Activated naive CD4-positive, alpha-beta T cell treated with Interleukin-2 at 50 U/mL for 16 hours (primary cell): ENCODE results near the gene ZNF106.

Experiments used
- DNase-seq: peaks from one replicate; pipeline ENCODE4 v3.0.0-alpha.2; 2020

ZNF106 gene

DNA sequence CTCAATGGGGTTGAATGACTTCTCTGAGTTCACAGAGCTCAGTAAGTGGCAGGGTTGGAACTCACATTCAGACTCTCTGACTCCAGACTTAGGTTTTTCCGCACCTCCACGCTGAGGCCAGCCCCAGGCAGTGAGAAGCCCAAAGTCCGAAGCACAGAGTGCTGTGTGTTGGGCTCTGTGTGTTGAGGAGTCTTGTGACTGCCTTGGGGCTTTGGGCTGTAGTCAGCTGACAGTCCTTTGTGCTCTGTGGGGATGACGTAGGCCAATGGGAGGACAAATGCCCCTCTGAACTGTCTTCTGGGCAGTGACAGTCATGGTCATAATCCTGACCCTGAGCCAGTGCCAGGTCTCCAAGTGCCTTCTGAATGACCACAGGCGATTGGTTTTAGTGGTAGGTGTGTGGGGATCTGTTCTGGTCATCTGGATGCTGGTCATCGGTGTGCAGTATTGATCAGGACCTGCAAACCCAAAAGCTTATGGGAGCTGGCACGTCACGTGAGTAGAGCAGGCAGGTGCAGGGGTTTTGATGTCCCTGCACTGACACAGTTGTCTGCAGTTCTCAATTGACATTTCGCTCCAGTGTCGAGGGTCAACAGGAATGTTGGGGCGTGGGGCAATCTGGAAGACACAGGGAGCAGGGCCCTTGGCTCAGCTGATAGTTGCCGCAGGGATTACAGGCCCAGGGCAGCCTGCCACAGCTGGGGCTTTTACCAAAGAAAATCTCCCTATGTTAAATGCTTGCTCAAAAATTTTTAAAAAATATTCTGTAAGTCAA lies 86.3 kb downstream of the ZNF106 start:
- no peak for DNase-seq

- no peak for DNase-seq
Observed at GRCh38 chr15:42403389-42403788, 87.6 kb downstream of the ZNF106 start.

- DNase-seq = no peak
Observed at GRCh38 chr15:42402455-42403205, 88.3 kb downstream of the ZNF106 start.

- no peak for DNase-seq
Observed at GRCh38 chr15:42401544-42402454, 89.1 kb downstream of the ZNF106 start.

GRCh38 chr15:42395838-42396237 lies 95.1 kb downstream of the ZNF106 start:
- DNase-seq = no peak

GRCh38 chr15:42394106-42394505 lies 96.8 kb downstream of the ZNF106 start:
- DNase-seq = no peak

GRCh38 chr15:42392309-42393024 lies 98.5 kb downstream of the ZNF106 start:
- DNase-seq = no peak

DNA sequence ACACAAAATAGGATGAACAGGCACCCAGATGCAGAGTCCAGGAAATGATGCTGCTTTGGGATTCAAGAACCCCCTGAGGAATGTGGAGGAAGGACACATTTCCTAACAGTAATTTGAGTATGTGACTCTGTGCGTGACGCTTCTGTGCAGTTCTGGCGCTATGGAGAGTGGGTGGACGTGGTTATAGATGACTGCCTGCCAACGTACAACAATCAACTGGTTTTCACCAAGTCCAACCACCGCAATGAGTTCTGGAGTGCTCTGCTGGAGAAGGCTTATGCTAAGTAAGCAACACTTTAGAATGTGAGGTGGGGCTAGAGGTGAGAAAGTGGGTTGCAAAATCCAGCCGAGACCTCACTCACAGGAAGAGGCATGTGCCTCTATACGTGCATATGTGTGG lies 103.3 kb downstream of the ZNF106 start:
- DNase-seq = no peak

DNA sequence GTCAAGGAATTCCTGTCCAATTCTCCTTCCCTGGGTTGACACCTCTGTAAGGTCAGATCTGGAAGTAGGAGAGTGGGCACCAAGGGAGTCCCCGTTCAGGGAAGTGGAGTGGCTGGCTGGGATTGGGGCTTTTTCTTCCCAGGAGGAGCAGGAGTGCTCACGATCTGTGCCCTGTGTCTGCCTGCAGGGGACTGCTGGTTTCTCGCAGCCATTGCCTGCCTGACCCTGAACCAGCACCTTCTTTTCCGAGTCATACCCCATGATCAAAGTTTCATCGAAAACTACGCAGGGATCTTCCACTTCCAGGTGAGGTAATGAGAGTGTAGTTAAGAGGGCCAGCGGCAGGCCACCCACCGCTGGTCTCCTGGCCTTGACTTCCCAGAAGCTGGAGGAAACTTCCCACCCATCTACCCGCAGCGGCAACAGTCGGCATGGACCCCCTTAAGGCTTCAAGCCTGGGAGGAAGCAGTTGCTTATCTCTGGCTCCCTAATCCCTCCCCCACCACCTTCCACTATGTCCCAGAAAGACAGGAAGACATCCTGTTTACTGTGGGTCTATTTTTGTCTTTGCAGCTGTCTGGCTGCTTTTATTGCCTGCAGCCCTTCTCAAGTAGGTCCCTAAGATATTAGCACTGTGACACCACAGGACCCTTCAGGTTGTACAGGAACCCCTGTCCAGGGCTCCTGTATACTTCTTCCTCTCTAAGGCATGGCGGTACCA lies 104.8 kb downstream of the ZNF106 start:
- DNase-seq = no peak

DNA sequence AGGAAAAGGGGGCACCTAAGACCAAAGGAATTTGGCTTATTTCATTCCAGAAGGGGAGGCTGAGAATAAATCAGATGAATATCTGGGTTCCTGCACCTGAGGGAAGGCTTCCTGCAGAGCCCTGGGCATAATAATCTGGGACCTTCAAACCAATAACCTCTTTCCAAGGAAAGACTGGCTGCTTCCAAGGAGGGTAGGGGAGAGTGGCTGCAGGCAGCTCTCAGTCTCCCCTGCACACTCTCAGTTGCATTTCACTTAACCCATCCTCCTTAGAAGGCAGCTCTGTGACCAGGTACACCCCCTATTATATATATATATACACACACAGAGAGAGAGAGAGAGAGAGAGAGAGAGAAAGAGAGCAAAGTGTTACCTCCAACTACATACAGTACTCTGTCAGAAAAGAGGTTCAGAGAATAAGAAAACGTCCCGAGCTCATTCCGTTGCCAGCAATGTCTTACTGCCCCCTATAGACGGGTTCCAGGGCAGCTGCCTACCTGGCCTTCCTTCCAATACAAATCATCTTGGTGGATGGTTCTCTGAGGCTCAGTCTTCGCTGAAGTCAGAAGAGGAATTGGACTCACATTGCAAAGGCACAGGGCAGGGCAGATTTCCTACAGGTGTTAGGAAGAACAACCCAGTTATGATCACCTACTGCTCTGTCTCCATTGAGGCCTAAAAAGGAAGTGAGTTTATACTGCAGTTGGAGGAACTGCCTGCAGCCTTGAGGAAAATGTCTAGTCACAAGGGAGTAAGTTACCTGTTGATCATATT lies 105.5 kb downstream of the ZNF106 start:
- no peak for DNase-seq

GRCh38 chr15:42384597-42384996 lies 106.3 kb downstream of the ZNF106 start:
- DNase-seq = no peak

DNA sequence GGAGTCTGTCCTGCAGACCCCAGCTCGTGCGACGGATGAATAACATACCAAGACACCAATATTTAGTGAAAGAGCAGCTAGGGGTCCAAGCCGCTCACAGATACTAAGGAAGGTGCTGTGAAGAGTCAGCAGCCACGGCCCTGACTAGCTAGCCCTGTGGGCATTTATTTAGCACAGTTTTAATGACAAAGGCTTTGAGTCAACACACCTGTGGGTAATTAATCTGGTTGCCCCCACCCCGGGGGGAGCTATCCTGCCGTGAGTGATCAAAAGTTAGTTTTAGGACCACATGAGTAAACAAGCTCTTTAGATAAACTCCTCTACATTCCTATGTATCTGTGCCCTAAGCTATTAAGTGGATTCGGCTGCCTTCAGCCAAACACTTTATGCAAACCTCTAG lies 112.9 kb downstream of the ZNF106 start:
- DNase-seq = no peak

- no peak for DNase-seq
Observed at GRCh38 chr15:42375941-42376340, 115.0 kb downstream of the ZNF106 start.

DNA sequence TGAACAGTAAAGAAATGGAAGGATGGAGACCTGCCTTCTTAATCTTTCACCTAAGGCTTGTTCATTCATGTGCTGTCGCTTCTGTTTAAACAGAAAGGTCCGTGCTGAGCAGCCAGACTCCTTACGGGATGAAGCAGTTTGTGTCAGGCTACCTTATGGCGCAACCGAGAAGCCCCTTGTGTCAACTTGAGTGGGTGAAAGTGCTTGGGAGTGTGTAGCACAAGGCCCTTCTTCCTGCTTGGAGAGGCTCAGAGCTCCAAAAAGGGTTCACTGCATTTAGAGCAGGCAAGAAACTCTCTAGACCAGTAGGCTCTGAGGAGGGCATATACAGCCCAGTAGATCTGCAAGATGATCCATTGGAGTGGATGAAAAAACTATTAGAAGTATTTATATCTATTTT lies 115.7 kb downstream of the ZNF106 start:
- DNase-seq = no peak

GRCh38 chr15:42374810-42375209 lies 116.1 kb downstream of the ZNF106 start:
- DNase-seq = no peak

- DNase-seq = no peak
Observed at GRCh38 chr15:42373936-42374335, 117.0 kb downstream of the ZNF106 start.

- DNase-seq = no peak
Observed at GRCh38 chr15:42373274-42373673, 117.7 kb downstream of the ZNF106 start.

DNA sequence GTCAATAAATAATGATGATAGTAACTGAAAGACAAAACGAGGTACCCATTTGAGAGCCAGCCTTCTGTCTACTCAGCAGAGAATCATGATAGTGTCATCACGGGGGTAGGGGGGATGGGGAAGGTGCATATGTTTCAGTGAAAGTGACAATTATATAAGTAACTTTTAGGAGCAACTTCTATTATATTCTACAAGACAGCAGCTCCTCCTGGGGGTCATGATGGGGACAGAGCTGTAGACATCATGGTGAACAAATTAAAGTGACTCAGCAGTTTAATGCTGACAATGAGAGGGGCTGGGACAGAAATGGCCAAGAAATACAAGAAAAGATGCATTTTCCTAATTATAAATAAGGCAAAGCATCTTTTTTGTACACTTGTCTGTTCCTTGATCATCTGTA lies 119.8 kb downstream of the ZNF106 start:
- no peak for DNase-seq

- no peak for DNase-seq
Observed at GRCh38 chr15:42368096-42368495, 122.8 kb downstream of the ZNF106 start.

DNA sequence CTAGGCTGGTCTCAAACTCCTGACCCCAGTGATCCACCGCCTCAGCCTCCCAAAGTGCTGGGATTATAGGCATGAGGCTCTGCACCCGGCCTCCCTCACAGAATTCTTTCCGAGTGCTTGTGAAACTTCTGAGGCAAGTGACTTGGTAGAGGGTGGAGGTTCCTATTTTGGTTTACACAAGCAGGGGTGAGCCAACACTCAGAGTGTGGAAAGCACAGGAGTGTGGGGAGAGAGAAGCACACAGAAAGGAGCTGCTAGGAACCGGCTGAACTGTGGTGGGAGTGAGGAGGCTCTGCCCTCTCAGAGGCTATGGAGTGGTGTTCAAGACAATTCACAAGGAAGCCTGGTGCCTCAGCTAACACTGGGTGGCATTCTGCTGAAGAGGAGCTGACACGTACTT lies 123.9 kb downstream of the ZNF106 start:
- DNase-seq = no peak

- no peak for DNase-seq
Observed at GRCh38 chr15:42365921-42366550, 124.9 kb downstream of the ZNF106 start.
